ENCODE results near the gene MALAT1. TPM values are rescaled to one million over a fixed set of nuclear protein-coding genes. Genes with fewer than 3 reads are reported as not detected.

The MALAT1 gene
- total and polyA plus RNA-seq, 7 donors = 102 to 11,376 (median 3,071) TPM

- no peak for TF ChIP-seq CTCF (IDR thresholded peaks at IDR 0.05)
- DNase-seq (peak; percentile 84 to 92), ATAC-seq (peak; percentile 46 to 60 (median 59))
- peaks cover 80% of the 10 kb centered on the region for H3K4me1 ChIP-seq
- peak overlapping the region; percentile 42 for H3K4me3 ChIP-seq
- 25 to 32% (median 26%) methylated on average over 12 of the region's 12 CpGs for WGBS, 3 donors
- intact Hi-C loops (cut with DNase I) = loop anchor here in 1 of 2 donors (1.0 kb wide), 1 partner anchor 17 kb away; no protein-coding TSS in a partner anchor
- no peaks in the 10 kb centered on the region for H3K9me3 ChIP-seq
- no peaks in the 10 kb centered on the region for H3K36me3 ChIP-seq (ENCODE audit: insufficient read depth in 1 of 2, low read depth in 1 of 2)
- peak overlapping the region; percentile 99 for H3K27ac ChIP-seq
- no peaks in the 10 kb centered on the region for H3K27me3 ChIP-seq (ENCODE audit: insufficient read depth in 3 of 3, low read length in 2 of 3)
These were observed 5.3 kb upstream of the MALAT1 start for GRCh38 chr11:65493367-65494176.

DNA sequence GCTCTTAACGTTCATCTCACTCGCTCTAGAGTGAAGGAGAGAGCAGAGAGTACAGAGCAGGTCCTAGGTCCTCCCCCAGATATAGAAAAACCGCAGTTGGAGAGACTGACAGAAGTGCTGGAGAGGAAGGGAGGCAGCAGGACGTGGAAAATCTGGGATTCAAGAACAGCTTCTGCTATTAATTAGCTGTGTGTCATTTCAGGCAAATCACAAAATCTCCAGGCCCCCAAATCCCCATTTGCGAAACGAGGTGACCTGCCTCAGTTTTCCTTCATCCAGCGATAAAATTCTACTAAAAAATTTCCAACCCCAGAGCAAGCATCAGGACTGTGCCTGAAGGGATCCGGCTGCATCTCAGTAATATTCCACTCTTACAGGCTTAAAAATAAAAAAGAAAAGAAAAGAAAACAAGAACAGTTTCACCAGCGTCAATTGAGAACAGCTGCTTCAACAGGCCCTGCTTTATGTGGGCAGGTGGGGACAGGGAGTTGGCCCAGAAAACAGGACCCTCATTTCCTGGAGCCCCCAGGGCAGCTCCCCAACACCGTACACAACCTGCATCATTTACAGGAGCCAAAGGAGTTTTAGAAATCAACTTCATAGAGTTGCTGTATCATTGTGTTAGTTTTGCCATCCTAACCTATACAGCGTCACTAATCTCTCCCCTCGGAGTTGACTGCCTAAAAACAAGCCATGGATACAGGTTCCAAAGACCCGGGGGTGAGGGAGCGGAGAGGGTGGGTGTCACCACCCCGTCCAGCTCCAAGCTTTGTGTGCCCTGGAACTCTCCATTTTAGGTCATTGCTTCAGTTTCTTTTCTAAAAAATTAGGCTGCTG is 2.3 kb upstream of the MALAT1 start:
- Histone ChIP-seq H3K27me3 (ENCODE audit: insufficient read depth in 3 of 3, low read length in 2 of 3) (no peaks in the 10 kb centered on the region), H3K27ac (peak overlapping the region; percentile 99), H3K4me1 (peaks cover 52% of the 10 kb centered on the region), H3K36me3 (ENCODE audit: insufficient read depth in 1 of 2, low read depth in 1 of 2) (peaks cover 0 to 18% of the 10 kb centered on the region in 2 donors), H3K9me3 (no peaks in the 10 kb centered on the region), H3K4me3 (peak overlapping the region; percentile 92)
- WGBS, 3 donors = 11 to 21% (median 15%) methylated on average over 15 of the region's 15 CpGs
- intact Hi-C loops (cut with DNase I) = loop anchor here in 1 of 2 donors (1.0 kb wide), 1 partner anchor 78 kb away; no protein-coding TSS in a partner anchor
- TF ChIP-seq CTCF (IDR thresholded peaks at IDR 0.05) = no peak
- no peak for DNase-seq
- no peak for ATAC-seq

DNA sequence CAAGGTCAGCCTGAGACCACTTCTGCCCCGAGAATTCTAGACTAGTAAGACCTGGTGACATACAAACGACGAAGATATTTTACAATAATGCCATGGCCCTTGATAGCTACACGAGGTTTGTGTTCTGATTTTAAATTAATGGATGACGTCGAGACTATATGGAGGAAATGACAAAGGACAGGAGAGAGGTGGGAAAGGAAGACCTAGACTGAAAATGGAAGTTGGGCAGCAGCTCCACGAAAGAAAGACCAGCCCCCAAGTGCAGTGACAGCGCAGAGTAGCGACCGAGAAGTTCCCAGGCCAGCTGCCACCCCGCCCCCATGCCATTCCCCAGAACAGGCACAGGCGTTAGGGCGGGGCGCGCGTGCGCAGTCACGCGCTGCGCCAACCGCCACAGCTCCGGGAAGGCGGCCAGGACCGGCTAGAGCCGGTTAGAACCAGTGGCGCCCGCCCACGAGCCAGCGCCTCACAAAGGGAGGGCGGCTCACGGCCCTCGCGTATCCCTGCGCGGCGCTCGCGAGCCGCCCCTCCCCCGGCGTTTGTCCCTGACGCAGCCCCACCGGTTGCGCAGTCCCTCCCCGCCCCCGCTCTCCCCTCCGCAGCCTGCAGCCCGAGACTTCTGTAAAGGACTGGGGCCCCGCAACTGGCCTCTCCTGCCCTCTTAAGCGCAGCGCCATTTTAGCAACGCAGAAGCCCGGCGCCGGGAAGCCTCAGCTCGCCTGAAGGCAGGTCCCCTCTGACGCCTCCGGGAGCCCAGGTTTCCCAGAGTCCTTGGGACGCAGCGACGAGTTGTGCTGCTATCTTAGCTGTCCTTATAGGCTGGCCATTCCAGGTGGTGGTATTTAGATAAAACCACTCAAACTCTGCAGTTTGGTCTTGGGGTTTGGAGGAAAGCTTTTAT is 1.5 kb upstream of the MALAT1 start:
- ATAC-seq = peak; percentile 75 to 81 (median 76)
- DNase-seq = peak; percentile 99
- Histone ChIP-seq H3K4me1 (peaks cover 43% of the 10 kb centered on the region), H3K36me3 (ENCODE audit: insufficient read depth in 1 of 2, low read depth in 1 of 2) (peaks cover 2 to 27% of the 10 kb centered on the region in 2 donors), H3K27ac (peak overlapping the region; percentile 99), H3K4me3 (peak overlapping the region; percentile 92), H3K27me3 (ENCODE audit: insufficient read depth in 3 of 3, low read length in 2 of 3) (no peaks in the 10 kb centered on the region), H3K9me3 (no peaks in the 10 kb centered on the region)
- no peak for TF ChIP-seq CTCF (IDR thresholded peaks at IDR 0.05)
- WGBS, 3 donors = 0 to 1% (median 0%) methylated on average over 38 to 61 of the region's 61 CpGs
- intact Hi-C loops (cut with DNase I) = loop anchor here (1.0 to 2.0 kb wide), 3 partner anchors 75 to 79 kb away; partner anchors contain the start of gene NEAT1 (in 1 of the 2)
